ENCODE data around the gene FTSJ3.
A peak's percentile ranks its signal among the peaks of the same experiment; 100 is the strongest.

The FTSJ3 gene

GRCh38 chr17:63843387-63843888 is 16.0 kb upstream of the FTSJ3 start:
- DNase-seq, result peak; percentile 61

GRCh38 chr17:63842540-63843386 is 15.3 kb upstream of the FTSJ3 start, which contains the start of gene SMARCD2:
Gene SMARCD2 (minus strand): TSS chr17:63842685. CDS start chr17:63842674, 11 bp downstream.
- DNase-seq, result peak; percentile 99

- no peak for DNase-seq
Measured at GRCh38 chr17:63842173-63842539, 14.7 kb upstream of the FTSJ3 start.

- peak; percentile 26 for DNase-seq
Measured at GRCh38 chr17:63841350-63842172, 14.1 kb upstream of the FTSJ3 start.

- DNase-seq, result peak; percentile 14
Measured at GRCh38 chr17:63840591-63841349, 13.3 kb upstream of the FTSJ3 start.

GRCh38 chr17:63838631-63839171 is 11.2 kb upstream of the FTSJ3 start:
- peak; percentile 86 for DNase-seq

- DNase-seq, result no peak
Measured at GRCh38 chr17:63837962-63838600, 10.6 kb upstream of the FTSJ3 start.

- no peak for DNase-seq
Measured at GRCh38 chr17:63837480-63837879, 10.0 kb upstream of the FTSJ3 start.

- no peak for DNase-seq
Measured at GRCh38 chr17:63836811-63837210, 9.3 kb upstream of the FTSJ3 start.

GRCh38 chr17:63835167-63835720 is 7.8 kb upstream of the FTSJ3 start:
- no peak for DNase-seq

GRCh38 chr17:63834431-63835166 is 7.1 kb upstream of the FTSJ3 start:
- peak; percentile 75 for DNase-seq

- DNase-seq, result no peak
Measured at GRCh38 chr17:63833741-63834373, 6.4 kb upstream of the FTSJ3 start.

- no peak for DNase-seq
Measured at GRCh38 chr17:63833026-63833740, 5.7 kb upstream of the FTSJ3 start.

- DNase-seq, result no peak
Measured at GRCh38 chr17:63832455-63832854, 5.0 kb upstream of the FTSJ3 start.

- no peak for DNase-seq
Measured at GRCh38 chr17:63832014-63832413, 4.6 kb upstream of the FTSJ3 start.

GRCh38 chr17:63831505-63831904 is 4.0 kb upstream of the FTSJ3 start:
- no peak for DNase-seq

- no peak for DNase-seq
Measured at GRCh38 chr17:63830904-63831491, 3.5 kb upstream of the FTSJ3 start.

- no peak for DNase-seq
Measured at GRCh38 chr17:63830278-63830677, 2.8 kb upstream of the FTSJ3 start.

GRCh38 chr17:63828936-63829335 is 1.5 kb upstream of the FTSJ3 start:
- DNase-seq, result no peak
